HCT116 (cell line): Measurements from ENCODE around the gene SERPINH1. TPM values are rescaled to one million over a fixed set of nuclear protein-coding genes. Genes with fewer than 3 reads are reported as not detected.
A peak's percentile ranks its signal among the peaks of the same experiment; 100 is the strongest.

Experiments used
- ATAC-seq: fragments of 200-7000 bp; cut with Tn5 transposase; 2 replicates; pipeline ENCODE4 v1.9.1; 2020; ENCODE audit warnings: mild to moderate bottlenecking, moderate library complexity
- BruUV-seq: library from RNA; stranded (reverse); fragments of 400-500 nt; replicated peaks from 2 replicates; lab custom pipeline; 2021; lab: Mats Ljungman, UMichigan
- CTCF ChIA-PET: fragments of 300-600 bp; sonication (Branson Sonifier 250); formaldehyde crosslinking; loops from one replicate; lab custom pipeline; 2021; ENCODE audit warnings: antibody characterized with exemption; lab: Charles Lee
- POLR2A ChIA-PET: fragments of 300-600, 350-600 bp; sonication (Branson Sonifier 250); formaldehyde crosslinking; loops from one replicate; lab custom pipeline; 2021; ENCODE audit warnings: antibody characterized with exemption; lab: Charles Lee
- RAD21 ChIA-PET, 2 experiments: fragments of 300-600 bp; sonication (Branson Sonifier 250); formaldehyde crosslinking; loops; one replicate each; lab custom pipeline; 2023; ENCODE audit warnings: low total read pairs in 2 of 2; ENCODE audit not compliant: uncharacterized antibody in 2 of 2, unreplicated experiment in 2 of 2, low non-redundant PET in 1 of 2; lab: Charles Lee
- DNase-seq: peaks from one replicate; pipeline ENCODE4 v3.0.0-alpha.2; 2010; ENCODE audit warnings: low read depth, low spot score
- H2AFZ ChIP-seq: fragments of 200-600 bp; shearing (Covaris generic), sonication (generic); 2 replicates; pipeline ENCODE4 v1.6.1; 2017; ENCODE audit warnings: low read depth, mixed run types, mixed read lengths, antibody characterized with exemption, low read length; ENCODE audit not compliant: poor library complexity, severe bottlenecking
- H3K27ac ChIP-seq: 2 replicates; pipeline ENCODE4 v1.5.1; 2012; ENCODE audit warnings: low read depth, low read length
- H3K27me3 ChIP-seq: fragments of 200-600 bp; sonication (generic); 2 replicates; pipeline ENCODE4 v1.6.1; 2016; ENCODE audit warnings: mixed run types, low read length, mixed read lengths; ENCODE audit not compliant: insufficient read depth
- H3K36me3 ChIP-seq, 2 experiments: fragments of 200-500 bp in 1 of 2; fragments of 200-600 bp in 1 of 2; sonication (Bioruptor generic) in 1 of 2; sonication (generic) in 1 of 2; 2 replicates each; pipeline versions ENCODE4 v1.5.1 to v1.6.1; 2014 to 2016; ENCODE audit warnings: low read length in 2 of 2, inconsistent platforms in 1 of 2, mixed read lengths in 1 of 2, mixed run types in 1 of 2; ENCODE audit not compliant: insufficient read depth in 2 of 2, control insufficient read depth in 1 of 2
- H3K4me1 ChIP-seq, 2 experiments: fragments of 200-600 bp in 1 of 2; sonication (generic) in 1 of 2; 2 replicates each; pipeline versions ENCODE4 v1.5.1 to v1.6.1; 2012 to 2017; ENCODE audit warnings: low read length in 2 of 2, inconsistent platforms in 1 of 2, mild to moderate bottlenecking in 1 of 2, mixed read lengths in 1 of 2, mixed run types in 1 of 2, moderate library complexity in 1 of 2; ENCODE audit not compliant: insufficient read depth in 2 of 2, control insufficient read depth in 1 of 2
- H3K4me2 ChIP-seq: fragments of 200-600 bp; sonication (generic); 2 replicates; pipeline ENCODE4 v1.6.1; 2017; ENCODE audit warnings: mixed run types, low read length, mixed read lengths
- H3K4me3 ChIP-seq, 2 experiments: fragments of 200-600 bp in 1 of 2; sonication (generic) in 1 of 2; replicated peaks in 1 of 2; 2 replicates each; pipeline ENCODE4 v1.5.1; 2011 to 2016; ENCODE audit warnings: low read length in 2 of 2, control low read depth in 1 of 2, low read depth in 1 of 2, mild to moderate bottlenecking in 1 of 2, mixed read lengths in 1 of 2, mixed run types in 1 of 2
- H3K79me2 ChIP-seq: fragments of 200-600 bp; sonication (generic); 2 replicates; pipeline ENCODE4 v1.6.1; 2017; ENCODE audit warnings: mild to moderate bottlenecking, mixed run types, low read length, moderate library complexity, mixed read lengths; ENCODE audit not compliant: insufficient read depth
- H3K9ac ChIP-seq: fragments of 200-600 bp; sonication (generic); 2 replicates; pipeline ENCODE4 v1.6.1; 2016; ENCODE audit warnings: low read length, mixed read lengths
- H3K9me2 ChIP-seq: fragments of 200-600 bp; sonication (generic), shearing (Covaris generic); 2 replicates; pipeline ENCODE4 v1.6.1; 2017; ENCODE audit warnings: mixed run types, mild to moderate bottlenecking, moderate library complexity; ENCODE audit not compliant: insufficient read depth
- H3K9me3 ChIP-seq, 2 experiments: fragments of 200-500 bp in 1 of 2; fragments of 200-600 bp in 1 of 2; sonication (Bioruptor generic) in 1 of 2; sonication (generic) in 1 of 2; 2 replicates each; pipeline ENCODE4 v1.6.1; 2014 to 2017; ENCODE audit warnings: low read length in 2 of 2, mixed read lengths in 2 of 2, inconsistent platforms in 1 of 2, low read depth in 1 of 2, mild to moderate bottlenecking in 1 of 2, mixed run types in 1 of 2, moderate library complexity in 1 of 2; ENCODE audit not compliant: control insufficient read depth in 1 of 2, insufficient read depth in 1 of 2
- H4K20me1 ChIP-seq: fragments of 200-600 bp; sonication (generic), shearing (Covaris generic); 2 replicates; pipeline ENCODE4 v1.6.1; 2017; ENCODE audit warnings: mixed run types, mild to moderate bottlenecking, moderate library complexity; ENCODE audit not compliant: insufficient read depth
- ATF3 ChIP-seq: IDR thresholded peaks from 2 replicates; pipeline ENCODE4 v1.6.1; 2012
- CEBPB ChIP-seq: IDR thresholded peaks from 2 replicates; pipeline ENCODE4 v1.6.1; 2012; ENCODE audit warnings: low read depth
- EZH2 ChIP-seq: fragments of 200-600 bp; sonication (generic); IDR thresholded peaks from 2 replicates; pipeline ENCODE4 v1.6.1; 2017; ENCODE audit warnings: antibody characterized with exemption, mixed run types
- EZH2phosphoT487 ChIP-seq: fragments of 200-600 bp; IDR thresholded peaks from 2 replicates; pipeline ENCODE4 v1.6.1; 2018; ENCODE audit warnings: antibody characterized with exemption, borderline replicate concordance
- MAX ChIP-seq: IDR thresholded peaks from 2 replicates; pipeline ENCODE4 v1.6.1; 2012
- SRF ChIP-seq: IDR thresholded peaks from 2 replicates; pipeline ENCODE4 v1.6.1; 2012; ENCODE audit warnings: low read depth
- YY1 ChIP-seq: IDR thresholded peaks from 2 replicates; pipeline ENCODE4 v1.6.1; 2011; ENCODE audit warnings: low read length, low read depth, moderate library complexity, mild to moderate bottlenecking; ENCODE audit not compliant: insufficient replicate concordance; ENCODE audit errors: extremely low read depth
- ZFX ChIP-seq: fragments of 450-650 bp; IDR thresholded peaks from 2 replicates; pipeline ENCODE4 v1.6.1; 2017
- intact Hi-C: fragments of 100-400 bp; cut with micrococcal nuclease; formaldehyde crosslinking; loops from 2 replicates; pipeline ENCODE4 v1.10.0; 2022
- total RNA-seq: library from RNA; stranded (reverse); gene quantifications from one replicate; pipeline ENCODE4 v1.2.1, GENCODE V29; 2021; ENCODE audit not compliant: unreplicated experiment

The SERPINH1 gene
- total RNA-seq, 1 experiment from 2014 or later = 84.9 TPM

GRCh38 chr11:75561426-75562047 is 516 bp upstream of the SERPINH1 start:
- peak overlapping the region; percentile 85 for H3K4me2 ChIP-seq
- H3K27ac ChIP-seq = peak overlapping the region; percentile 96
- ChIA-PET POLR2A (interaction anchor here (1.0 to 2.2 kb wide), 3 partner anchors 8 to 25 kb away, joined by 3 to 14 read pairs (median 11); no protein-coding TSS in a partner anchor), CTCF (interaction anchor here (1.1 to 1.3 kb wide), 2 partner anchors 13 to 36 kb away, joined by 3 read pairs; no protein-coding TSS in a partner anchor), RAD21 (no interaction called here)
- peak overlapping the region; percentile 92 for H3K9ac ChIP-seq
- H3K79me2 ChIP-seq = peaks cover 46% of the 10 kb centered on the region
- H3K27me3 ChIP-seq = no peaks in the 10 kb centered on the region
- no peaks in the 10 kb centered on the region for H3K9me2 ChIP-seq
- H4K20me1 ChIP-seq = no peaks in the 10 kb centered on the region
- no peak overlapping the region for H2AFZ ChIP-seq
- ATAC-seq (peak; percentile 0; the same call in 1 of the 2 replicates), DNase-seq (no peak)
- no peaks in the 10 kb centered on the region for H3K9me3 ChIP-seq
- peaks cover 0 to 11% of the 10 kb centered on the region in 2 experiments; a peak in 1 of 4 replicates for H3K36me3 ChIP-seq
- peaks cover 17 to 70% of the 10 kb centered on the region in 2 experiments for H3K4me1 ChIP-seq
- H3K4me3 ChIP-seq = peak overlapping the region; percentile 77 to 99
- TF ChIP-seq ZFX (no peak), EZH2 (no peak), YY1 (no peak), ATF3 (no peak), CEBPB (no peak), SRF (no peak), EZH2phosphoT487 (no peak), MAX (no peak)
- no TSS peak for BruUV-seq
- intact Hi-C loops = loop anchor here (1.0 kb wide), 1 partner anchor 14 kb away; no protein-coding TSS in a partner anchor
